H9 (cell line): ENCODE results near the gene CTNND1. TPM values are rescaled to one million over a fixed set of nuclear protein-coding genes. Genes with fewer than 3 reads are reported as not detected.
A peak's percentile ranks its signal among the peaks of the same experiment; 100 is the strongest.

ENCODE experiments used
- DNase-seq: peaks from one replicate; pipeline ENCODE4 v3.0.0-alpha.2; 2017
- H2AFZ ChIP-seq: one replicate; pipeline ENCODE4 v1.6.1; 2013; ENCODE audit warnings: mild to moderate bottlenecking, low read length, control low read depth, moderate library complexity
- H2AK5ac ChIP-seq: 2 replicates; pipeline ENCODE4 v1.6.1; 2013; ENCODE audit warnings: low read length, control low read depth, mixed read lengths; ENCODE audit not compliant: insufficient read length
- H2BK120ac ChIP-seq: one replicate; pipeline ENCODE4 v1.6.1; 2013; ENCODE audit warnings: low read depth, mild to moderate bottlenecking, low read length, control low read depth, inconsistent platforms; ENCODE audit not compliant: poor library complexity, severe bottlenecking
- H2BK12ac ChIP-seq: 2 replicates; pipeline ENCODE4 v1.6.1; 2013; ENCODE audit warnings: low read length, control low read depth, mixed read lengths, low read depth; ENCODE audit not compliant: insufficient read length
- H2BK15ac ChIP-seq: 2 replicates; pipeline ENCODE4 v1.6.1; 2013; ENCODE audit warnings: low read depth, low read length, control low read depth
- H2BK20ac ChIP-seq: one replicate; pipeline ENCODE4 v1.6.1; 2013; ENCODE audit warnings: low read depth, mild to moderate bottlenecking, low read length, control low read depth, inconsistent platforms; ENCODE audit not compliant: poor library complexity, severe bottlenecking
- H2BK5ac ChIP-seq: 2 replicates; pipeline ENCODE4 v1.6.1; 2013; ENCODE audit warnings: low read length, control low read depth, mixed read lengths; ENCODE audit not compliant: insufficient read length
- H3K14ac ChIP-seq: 2 replicates; pipeline ENCODE4 v1.6.1; 2013; ENCODE audit warnings: low read length, control low read depth; ENCODE audit not compliant: insufficient read depth
- H3K18ac ChIP-seq: 2 replicates; pipeline ENCODE4 v1.6.1; 2013; ENCODE audit warnings: low read depth, mild to moderate bottlenecking, mixed read lengths, low read length, control low read depth; ENCODE audit not compliant: insufficient read length
- H3K23ac ChIP-seq: 2 replicates; pipeline ENCODE4 v1.6.1; 2013; ENCODE audit warnings: low read length, control low read depth, mixed read lengths, low read depth; ENCODE audit not compliant: insufficient read length
- H3K23me2 ChIP-seq: 2 replicates; pipeline ENCODE4 v1.6.1; 2013; ENCODE audit warnings: low read depth, mild to moderate bottlenecking, mixed read lengths, low read length, control low read depth; ENCODE audit not compliant: insufficient read length, poor library complexity, severe bottlenecking
- H3K27ac ChIP-seq: 2 replicates; pipeline ENCODE4 v1.5.1; 2013; ENCODE audit warnings: low read length, control low read depth, mixed read lengths, low read depth; ENCODE audit not compliant: insufficient read length
- H3K27me3 ChIP-seq: 2 replicates; pipeline ENCODE4 v1.6.1; 2013; ENCODE audit warnings: low read length, control low read depth, inconsistent platforms; ENCODE audit not compliant: insufficient read depth
- H3K4ac ChIP-seq: 2 replicates; pipeline ENCODE4 v1.6.1; 2013; ENCODE audit warnings: low read depth, mild to moderate bottlenecking, control low read depth, inconsistent platforms, low read length, moderate library complexity
- H3K4me1 ChIP-seq: 2 replicates; pipeline ENCODE4 v1.6.1; 2013; ENCODE audit warnings: low read length, control low read depth, inconsistent platforms; ENCODE audit not compliant: insufficient read depth
- H3K4me2 ChIP-seq: 2 replicates; pipeline ENCODE4 v1.6.1; 2013; ENCODE audit warnings: low read length, control low read depth, mixed read lengths; ENCODE audit not compliant: insufficient read length, insufficient read depth
- H3K56ac ChIP-seq: 2 replicates; pipeline ENCODE4 v1.6.1; 2013; ENCODE audit warnings: low read depth, mild to moderate bottlenecking, mixed read lengths, low read length, control low read depth; ENCODE audit not compliant: insufficient read length
- H3K79me1 ChIP-seq: 2 replicates; pipeline ENCODE4 v1.6.1; 2013; ENCODE audit warnings: low read depth, mild to moderate bottlenecking, moderate library complexity, low read length, control low read depth, inconsistent platforms; ENCODE audit not compliant: insufficient read depth, poor library complexity, severe bottlenecking
- H3K79me2 ChIP-seq: 2 replicates; pipeline ENCODE4 v1.6.1; 2013; ENCODE audit warnings: low read length, control low read depth, inconsistent platforms; ENCODE audit not compliant: insufficient read depth
- H3K9ac ChIP-seq: 2 replicates; pipeline ENCODE4 v1.6.1; 2013; ENCODE audit warnings: low read length, control low read depth, mixed read lengths; ENCODE audit not compliant: insufficient read length; ENCODE audit errors: extremely low read depth
- H3K9me3 ChIP-seq: one replicate; pipeline ENCODE4 v1.6.1; 2013; ENCODE audit warnings: low read depth, low read length, inconsistent platforms; ENCODE audit not compliant: control insufficient read depth
- H3T11ph ChIP-seq: one replicate; pipeline ENCODE4 v1.6.1; 2013; ENCODE audit warnings: mild to moderate bottlenecking, low read length, control low read depth, inconsistent platforms
- H4K20me1 ChIP-seq: one replicate; pipeline ENCODE4 v1.6.1; 2013; ENCODE audit not compliant: control insufficient read depth, insufficient read length, insufficient read depth
- H4K5ac ChIP-seq: 2 replicates; pipeline ENCODE4 v1.6.1; 2013; ENCODE audit warnings: low read depth, mild to moderate bottlenecking, mixed read lengths, low read length, control low read depth; ENCODE audit not compliant: insufficient read length
- H4K8ac ChIP-seq: replicated peaks from 2 replicates; pipeline ENCODE4 v1.6.1; 2013; ENCODE audit warnings: low read length, control low read depth, mixed read lengths, low read depth; ENCODE audit not compliant: insufficient read length
- H4K91ac ChIP-seq: 2 replicates; pipeline ENCODE4 v1.6.1; 2013; ENCODE audit warnings: low read depth, mild to moderate bottlenecking, moderate library complexity, mixed read lengths, low read length, control low read depth; ENCODE audit not compliant: insufficient read length
- H3K27ac Mint-ChIP-seq, 3 experiments: 2 replicates in 2 of 3; 3 replicates in 1 of 3; pipeline ENCODE4 v1.8.0; 2020 to 2021; ENCODE audit warnings: mixed read lengths in 3 of 3, mild to moderate bottlenecking in 1 of 3, moderate library complexity in 1 of 3
- H3K27me3 Mint-ChIP-seq: 2 replicates; pipeline ENCODE4 v1.8.0; 2021; ENCODE audit warnings: low read depth, mild to moderate bottlenecking, moderate library complexity, mixed read lengths
- H3K36me3 Mint-ChIP-seq, 3 experiments: 2 replicates in 2 of 3; 3 replicates in 1 of 3; pipeline ENCODE4 v1.8.0; 2020 to 2021; ENCODE audit warnings: low read depth in 3 of 3, mixed read lengths in 3 of 3; ENCODE audit not compliant: insufficient read depth in 1 of 3
- H3K4me1 Mint-ChIP-seq, 2 experiments: 2 replicates each; pipeline ENCODE4 v1.8.0; 2020; ENCODE audit warnings: mixed read lengths in 2 of 2
- H3K4me3 Mint-ChIP-seq, 2 experiments: 2 replicates in 1 of 2; 3 replicates in 1 of 2; pipeline ENCODE4 v1.8.0; 2020 to 2021; ENCODE audit warnings: mild to moderate bottlenecking in 2 of 2, mixed read lengths in 2 of 2, moderate library complexity in 1 of 2
- H3K9me3 Mint-ChIP-seq, 2 experiments: 2 replicates in 1 of 2; 3 replicates in 1 of 2; pipeline ENCODE4 v1.8.0; 2020; ENCODE audit warnings: mild to moderate bottlenecking in 2 of 2, mixed read lengths in 2 of 2, moderate library complexity in 1 of 2
- CTCF ChIP-seq: fragments of 200-600 bp; sonication (generic); conservative IDR thresholded peaks from 3 replicates; pipeline ENCODE4 v1.8.0; 2021; ENCODE audit warnings: antibody characterized with exemption, mild to moderate bottlenecking
- WGBS: extraction: QIAGEN DNeasy Blood & Tissue Kit; methylation state at CpG from one replicate; pipeline ENCODE4 v1.1.7; 2013; ENCODE audit warnings: missing lambda C conversion rate, low lambda C conversion rate, mixed read lengths; ENCODE audit not compliant: insufficient read length; ENCODE audit errors: extremely low coverage; 5-methylcytosine and 5-hydroxymethylcytosine counted together
- total RNA-seq: library from RNA; stranded (reverse); gene quantifications from 2 replicates; pipeline ENCODE4 v1.2.1, GENCODE V29; 2021

Gene CTNND1
- total RNA-seq, 1 experiment from 2014 or later = 164 TPM

- peak overlapping the region; percentile 45 for H4K5ac ChIP-seq
- H3T11ph ChIP-seq = peak overlapping the region; percentile 88
- H4K20me1 ChIP-seq = no peaks in the 10 kb centered on the region
- peak overlapping the region; percentile 97 for H3K27ac ChIP-seq
- no peak for DNase-seq
- H3K9ac ChIP-seq = peak overlapping the region; percentile 20
- H3K23me2 ChIP-seq = no peaks in the 10 kb centered on the region
- Mint-ChIP-seq H3K36me3 (peaks cover 0 to 11% (median 7%) of the 10 kb centered on the region in 3 experiments; a peak in 3 of 7 replicates), H3K9me3 (no peaks in the 10 kb centered on the region), H3K27ac (peak overlapping the region; percentile 94 to 99 (median 99)), H3K27me3 (no peaks in the 10 kb centered on the region), H3K4me3 (peak overlapping the region; percentile 35 to 69), H3K4me1 (peaks cover 87 to 88% of the 10 kb centered on the region in 2 experiments)
- H3K14ac ChIP-seq = peak overlapping the region; percentile 59; the same call in 1 of the 2 replicates
- H2AFZ ChIP-seq = no peak overlapping the region
- H3K4ac ChIP-seq = peak overlapping the region; percentile 83
- H3K56ac ChIP-seq = no peak overlapping the region
- H3K79me2 ChIP-seq = peaks cover 43% of the 10 kb centered on the region; the same call in 1 of the 2 replicates
- H2BK12ac ChIP-seq = peak overlapping the region; percentile 18
- no peak overlapping the region for H4K8ac ChIP-seq
- H3K79me1 ChIP-seq = peaks cover 11% of the 10 kb centered on the region
- H4K91ac ChIP-seq = peak overlapping the region; percentile 32
- no CpG with 5 or more reads among the region's 3 CpGs for WGBS
- no peaks in the 10 kb centered on the region for H3K27me3 ChIP-seq
- TF ChIP-seq CTCF = no peak
- H3K4me2 ChIP-seq = peak overlapping the region; percentile 31
- H3K23ac ChIP-seq = no peak overlapping the region
- no peak overlapping the region for H2AK5ac ChIP-seq
- peak overlapping the region; percentile 24 for H2BK120ac ChIP-seq
- no peaks in the 10 kb centered on the region for H3K9me3 ChIP-seq
- no peak overlapping the region for H2BK15ac ChIP-seq
- H2BK5ac ChIP-seq = peak overlapping the region; percentile 6
- H3K18ac ChIP-seq = peak overlapping the region; percentile 63
- H2BK20ac ChIP-seq = no peak overlapping the region
- peaks cover 27% of the 10 kb centered on the region for H3K4me1 ChIP-seq
These were observed 16.3 kb downstream of the CTNND1 start for GRCh38 chr11:57777969-57778317.
